Smooth muscle cell of the brain vasculature (primary cell): Measurements from ENCODE around the gene MT2A.
"Not testable (repeated sequence)": the region's sequence is repeated elsewhere in the genome, so short reads cannot be mapped to it uniquely, and the experiment has no call there.

ENCODE experiments used
- DNase-seq: peaks from one replicate; pipeline ENCODE4 v3.0.0-alpha.2; 2012; ENCODE audit warnings: low read depth, low spot score

Gene MT2A

DNA sequence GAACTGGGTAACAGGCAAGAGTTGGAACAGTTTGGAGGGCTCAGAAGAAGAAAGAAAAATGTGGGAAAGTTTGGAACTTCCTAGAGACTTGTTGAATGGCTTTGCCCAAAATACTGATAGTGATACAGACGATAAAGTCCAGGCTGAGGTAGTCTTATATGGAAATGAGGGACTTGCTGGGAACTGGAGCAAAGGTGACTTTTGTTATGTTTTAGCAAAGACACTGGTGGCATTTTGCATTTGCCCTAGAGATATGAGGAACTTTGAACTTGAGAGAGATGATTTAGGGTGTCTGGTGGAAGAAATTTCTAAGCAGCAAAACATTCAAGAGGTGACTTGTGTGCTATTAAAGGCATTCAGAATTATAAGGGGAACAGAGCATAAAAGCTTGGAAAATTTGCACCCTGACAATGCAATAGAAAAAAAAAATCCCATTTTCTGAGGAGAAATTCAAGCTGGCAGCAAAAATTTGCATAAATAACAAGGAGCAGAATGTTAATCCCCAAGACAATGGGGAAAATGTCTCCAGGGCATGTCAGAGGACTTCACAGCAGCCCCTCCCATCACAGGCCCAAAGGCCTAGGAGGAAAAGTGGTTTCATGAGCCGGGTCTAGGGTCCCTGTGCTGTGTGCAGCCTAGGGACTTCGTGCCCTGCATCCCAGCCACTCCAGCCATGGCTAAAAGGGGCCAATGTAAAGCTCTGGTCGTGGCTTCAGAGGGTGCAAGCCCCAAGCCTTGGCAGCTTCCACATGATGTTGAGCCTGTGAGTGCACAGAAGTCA, 13.5 kb downstream of the MT2A start:
- not testable (repeated sequence) for DNase-seq

DNA sequence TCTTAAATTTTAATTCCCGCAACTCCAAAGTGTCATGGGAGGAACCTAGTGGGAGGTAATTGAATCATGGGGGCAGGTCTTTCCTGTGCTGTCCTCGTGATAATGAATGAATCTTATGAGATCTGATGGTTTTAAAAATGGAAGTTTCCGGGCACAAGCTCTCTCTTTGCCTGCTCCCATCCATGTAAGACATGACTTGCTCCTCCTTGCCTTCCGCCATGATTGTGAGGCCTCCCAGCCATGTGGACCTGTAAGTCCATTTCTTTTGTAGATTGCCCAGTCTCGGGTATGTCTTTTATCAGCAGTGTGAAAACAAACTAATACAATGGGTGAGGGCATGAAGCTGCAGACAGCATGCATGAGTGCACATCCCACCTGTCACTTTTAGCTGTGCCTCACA, 14.8 kb downstream of the MT2A start:
- DNase-seq = not testable (repeated sequence)

GRCh38 chr16:56623637-56624036, 15.3 kb downstream of the MT2A start:
- DNase-seq = no peak

DNA sequence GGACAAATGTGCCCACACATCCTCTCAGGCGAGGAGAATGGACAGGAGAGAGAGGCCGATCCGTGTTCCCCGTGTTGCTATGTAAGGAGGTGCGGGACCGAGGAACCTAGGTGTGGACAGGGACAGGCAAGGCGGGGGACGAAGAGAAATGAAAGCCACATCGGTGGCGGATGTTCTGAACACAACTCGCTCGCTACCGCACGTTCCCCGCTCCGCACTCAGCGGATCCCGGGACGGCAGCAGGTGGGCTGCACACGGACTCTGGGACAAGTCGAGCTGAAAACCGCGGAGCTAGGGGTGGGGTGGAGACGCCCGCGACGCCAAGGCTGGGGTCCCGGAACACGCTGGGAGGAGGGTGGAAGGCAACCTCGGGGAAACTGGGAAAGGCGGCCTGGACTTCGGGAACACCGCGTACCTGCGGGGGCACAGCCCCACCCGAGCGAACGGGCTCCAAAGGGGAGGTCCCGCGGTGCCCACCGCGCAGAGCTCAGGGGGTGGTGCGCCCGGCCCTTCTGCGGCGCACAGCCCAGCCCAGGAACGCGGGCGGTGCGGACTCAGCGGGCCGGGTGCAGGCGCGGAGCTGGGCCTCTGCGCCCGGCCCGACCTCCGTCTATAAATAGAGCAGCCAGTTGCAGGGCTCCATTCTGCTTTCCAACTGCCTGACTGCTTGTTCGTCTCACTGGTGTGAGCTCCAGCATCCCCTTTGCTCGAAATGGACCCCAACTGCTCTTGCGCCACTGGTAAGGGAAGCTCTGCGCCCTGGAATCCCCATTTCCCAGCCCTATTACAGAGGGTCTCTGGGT, 17.0 kb downstream of the MT2A start, which contains the start of gene MT1E:
Gene MT1E, plus strand, starts transcription at position 642 of the 803 bp plus-strand sequence. Its CDS starts 71 bp downstream, at position 713.
- DNase-seq = no peak

DNA sequence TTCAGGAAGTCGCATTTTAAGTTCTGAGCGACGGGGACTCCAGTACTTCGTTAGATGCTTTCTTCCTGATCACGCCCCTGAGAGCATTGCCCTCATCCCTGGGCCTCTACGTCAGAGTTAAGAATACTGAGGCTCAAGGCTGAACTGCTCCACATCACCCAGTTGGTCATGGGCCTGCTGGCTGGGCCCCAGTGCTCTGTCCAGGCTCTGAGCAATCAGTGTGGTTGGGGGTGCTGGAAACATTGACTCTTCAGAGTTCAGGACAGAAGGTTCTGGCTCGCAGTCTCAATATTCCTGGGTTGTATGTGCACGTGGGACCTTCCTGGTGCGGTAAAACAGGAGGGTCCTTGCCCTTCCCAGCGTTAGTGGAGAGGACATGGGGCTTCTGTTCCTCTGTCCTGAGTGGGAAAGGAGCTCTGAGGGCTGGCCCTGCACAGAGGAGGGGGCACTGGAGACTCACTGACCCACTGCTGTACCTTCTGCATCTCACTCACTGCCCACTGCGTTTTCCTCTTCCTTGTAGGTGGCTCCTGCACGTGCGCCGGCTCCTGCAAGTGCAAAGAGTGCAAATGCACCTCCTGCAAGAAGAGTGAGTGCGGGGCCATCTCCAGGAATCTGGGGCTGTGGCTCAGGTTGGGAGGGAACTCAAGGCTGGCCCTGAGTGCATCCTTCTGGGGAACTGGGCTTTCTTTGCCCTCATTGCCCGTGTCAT, 17.7 kb downstream of the MT2A start:
- DNase-seq = no peak

GRCh38 chr16:56626685-56627084, 18.3 kb downstream of the MT2A start:
- no peak for DNase-seq

DNA sequence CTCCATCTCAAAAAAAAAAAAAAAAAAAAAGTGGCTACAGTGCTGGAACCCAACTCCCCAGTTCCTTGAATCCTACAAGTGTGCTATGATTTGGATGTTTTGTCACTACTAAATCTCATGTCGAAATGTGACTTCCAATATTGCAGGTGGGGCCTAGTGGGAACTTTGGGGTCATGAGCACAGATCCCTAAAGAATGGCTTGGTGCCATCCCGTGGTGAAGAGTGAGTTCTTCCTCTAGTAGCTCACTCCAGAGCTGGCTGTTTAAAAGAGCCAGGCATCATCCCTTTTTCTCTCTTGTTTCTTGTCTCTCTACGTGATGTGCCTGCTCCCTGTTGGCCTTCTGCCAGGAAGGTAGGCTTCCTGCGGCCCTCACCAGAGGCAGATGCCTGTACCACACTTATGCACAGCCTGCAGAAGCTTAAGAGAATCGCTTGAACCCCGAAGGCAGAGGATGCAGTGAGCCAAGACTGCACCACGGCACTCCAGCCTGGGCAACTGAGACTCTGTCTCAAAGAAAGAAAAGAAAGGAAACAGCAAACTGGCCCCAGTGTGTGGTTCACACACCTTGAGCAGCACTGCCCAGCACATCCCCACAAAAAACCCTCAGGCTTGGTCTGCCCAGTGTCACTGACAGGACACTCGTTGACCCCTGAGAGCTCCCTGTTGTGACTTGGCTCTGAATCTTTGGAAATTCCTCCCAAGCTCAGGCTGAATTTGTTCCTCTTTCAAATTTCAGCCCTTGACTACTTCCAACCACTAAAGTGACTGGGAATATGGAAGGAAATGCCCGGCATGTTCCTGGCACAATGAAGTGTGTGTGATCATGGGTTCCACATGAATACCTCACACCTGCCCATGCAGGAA, 20.3 kb downstream of the MT2A start:
- DNase-seq = no peak

DNA sequence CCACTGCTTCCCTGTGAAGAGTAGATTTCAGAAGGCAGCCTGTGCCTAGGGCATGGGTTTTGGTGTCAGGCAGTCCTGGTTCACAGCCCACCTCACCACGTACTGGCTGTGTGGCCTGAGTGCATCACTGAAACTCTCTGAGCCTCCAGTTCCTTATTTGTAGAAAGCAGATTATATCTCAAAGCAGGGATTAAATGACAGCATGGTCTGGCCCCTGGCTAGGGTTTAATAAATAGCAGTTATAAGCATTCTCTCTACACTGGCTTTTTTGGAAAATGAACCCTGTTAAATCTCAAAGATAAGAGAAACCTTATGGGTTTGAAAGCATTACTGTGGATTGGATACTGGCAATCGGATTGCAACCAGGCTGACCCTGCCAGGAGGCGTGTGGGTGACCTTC, 21.1 kb downstream of the MT2A start:
- DNase-seq = no peak

- no peak for DNase-seq
Observed at GRCh38 chr16:56630134-56630533, 21.8 kb downstream of the MT2A start.

- DNase-seq = no peak
Observed at GRCh38 chr16:56631197-56631596, 22.8 kb downstream of the MT2A start.

- no peak for DNase-seq
Observed at GRCh38 chr16:56631832-56632155, 23.4 kb downstream of the MT2A start.

DNA sequence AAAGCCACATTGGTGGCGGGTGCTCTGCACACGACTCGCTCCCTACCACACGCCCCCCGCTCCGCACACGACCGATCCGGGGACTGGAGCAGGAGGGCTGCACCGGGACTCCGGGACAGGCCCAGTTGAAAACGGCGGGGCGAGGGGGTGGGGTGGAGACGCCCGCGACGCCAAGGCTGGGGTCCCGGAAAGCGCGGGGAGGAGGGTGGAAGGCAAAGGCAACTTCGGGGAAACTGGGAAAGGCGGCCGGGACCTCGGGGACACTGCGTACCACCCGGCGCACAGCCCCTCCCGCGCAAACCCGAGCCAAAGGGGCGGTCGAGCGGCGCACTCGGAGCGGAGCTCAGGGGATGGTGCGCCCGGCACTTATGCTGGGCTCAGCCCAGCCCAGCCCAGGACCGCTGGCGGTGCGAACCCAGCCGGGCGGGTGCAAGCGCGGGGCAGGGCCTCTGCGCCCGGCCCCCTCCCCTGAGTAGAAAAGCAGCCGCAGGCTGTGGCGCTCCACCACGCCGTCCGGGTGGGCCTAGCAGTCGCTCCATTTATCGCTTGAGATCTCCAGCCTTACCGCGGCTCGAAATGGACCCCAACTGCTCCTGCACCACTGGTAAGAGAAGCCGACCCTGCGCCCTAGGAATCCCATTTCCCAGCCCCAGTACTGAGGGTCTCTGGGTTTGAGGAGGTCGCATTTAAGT, 23.9 kb downstream of the MT2A start, which contains the start of gene MT1M:
Gene MT1M, plus strand, starts transcription at position 504 of the 692 bp plus-strand sequence. Its CDS starts 73 bp downstream, at position 577.
- DNase-seq = no peak

DNA sequence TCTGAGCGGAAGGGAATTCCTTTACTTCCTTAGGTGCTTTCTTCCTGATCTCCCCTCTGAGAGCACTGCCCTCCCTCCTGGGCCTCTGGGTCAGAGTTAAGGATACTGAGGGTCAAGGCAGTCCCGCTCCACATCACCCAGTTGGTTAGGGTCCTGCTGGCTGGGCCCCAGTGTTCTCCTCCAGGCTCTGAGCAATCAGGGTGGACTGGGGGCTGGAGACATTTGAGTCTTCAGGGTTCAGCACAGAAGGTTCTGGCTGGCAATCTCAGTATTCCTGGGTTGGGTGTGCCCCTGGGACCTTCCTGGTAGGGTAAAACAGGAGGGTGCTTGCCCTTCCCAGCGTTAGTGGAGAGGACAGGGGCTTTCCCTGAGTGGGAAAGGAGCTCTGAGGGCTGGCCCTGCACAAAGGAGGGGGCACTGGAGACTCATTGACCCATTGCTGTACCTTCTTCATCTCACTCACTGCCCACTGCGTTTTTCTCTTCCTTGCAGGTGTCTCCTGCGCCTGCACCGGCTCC, 24.5 kb downstream of the MT2A start:
- DNase-seq = no peak

- no peak for DNase-seq
Observed at GRCh38 chr16:56633535-56633934, 25.2 kb downstream of the MT2A start.

DNA sequence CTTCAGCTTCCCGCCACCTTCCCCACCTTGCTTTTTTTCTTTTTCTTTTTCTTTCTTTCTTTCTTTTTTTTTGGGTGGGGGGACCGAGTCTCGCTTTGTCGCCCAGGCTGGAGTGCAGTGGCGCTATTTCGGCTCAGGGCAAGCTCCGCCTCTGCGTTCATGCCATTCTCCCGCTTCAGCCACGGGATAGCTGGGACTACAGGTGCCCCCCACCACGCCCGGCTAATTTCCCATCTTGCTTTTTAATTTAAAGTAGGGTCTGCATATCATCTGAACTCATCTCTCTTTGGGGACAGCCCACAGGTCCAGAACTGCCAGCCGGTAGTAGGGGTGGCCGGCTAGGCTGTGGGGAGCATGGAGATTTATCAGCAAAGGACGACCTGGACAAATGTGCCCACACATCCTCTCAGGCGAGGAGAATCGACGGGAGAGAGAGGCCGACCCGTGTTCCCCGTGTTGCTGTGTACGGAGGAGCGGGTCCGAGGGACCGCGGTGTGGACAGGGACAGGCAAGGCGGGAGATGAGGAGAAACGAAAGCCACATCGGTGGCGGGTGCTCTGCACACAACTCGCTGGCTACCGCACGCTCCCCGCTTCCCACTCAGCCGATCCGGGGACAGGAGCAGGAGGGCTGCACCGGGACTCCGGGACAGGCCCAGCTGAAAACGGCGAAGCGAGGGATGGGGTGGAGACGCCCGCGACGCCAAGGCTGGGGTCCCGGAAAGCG, 26.5 kb downstream of the MT2A start:
- DNase-seq = no peak

- DNase-seq = no peak
Observed at GRCh38 chr16:56635441-56635967, 27.1 kb downstream of the MT2A start.

GRCh38 chr16:56636616-56637413, 28.4 kb downstream of the MT2A start:
- DNase-seq = no peak
